Middle frontal gyrus (tissue), 1 donor: Measurements from ENCODE around the gene FRMD7.
"Not testable (repeated sequence)": the region's sequence is repeated elsewhere in the genome, so short reads cannot be mapped to it uniquely, and the experiment has no call there.

Experiments
- DNase-seq: peaks from one replicate; pipeline ENCODE4 v3.0.0-alpha.2; 2015; ENCODE audit warnings: low spot score; ENCODE audit errors: extremely low spot score

Gene FRMD7

GRCh38 chrX:132093239-132093860, 34.5 kb downstream of the FRMD7 start:
- no peak for DNase-seq

GRCh38 chrX:132092439-132093065, 35.3 kb downstream of the FRMD7 start:
- no peak for DNase-seq

DNA sequence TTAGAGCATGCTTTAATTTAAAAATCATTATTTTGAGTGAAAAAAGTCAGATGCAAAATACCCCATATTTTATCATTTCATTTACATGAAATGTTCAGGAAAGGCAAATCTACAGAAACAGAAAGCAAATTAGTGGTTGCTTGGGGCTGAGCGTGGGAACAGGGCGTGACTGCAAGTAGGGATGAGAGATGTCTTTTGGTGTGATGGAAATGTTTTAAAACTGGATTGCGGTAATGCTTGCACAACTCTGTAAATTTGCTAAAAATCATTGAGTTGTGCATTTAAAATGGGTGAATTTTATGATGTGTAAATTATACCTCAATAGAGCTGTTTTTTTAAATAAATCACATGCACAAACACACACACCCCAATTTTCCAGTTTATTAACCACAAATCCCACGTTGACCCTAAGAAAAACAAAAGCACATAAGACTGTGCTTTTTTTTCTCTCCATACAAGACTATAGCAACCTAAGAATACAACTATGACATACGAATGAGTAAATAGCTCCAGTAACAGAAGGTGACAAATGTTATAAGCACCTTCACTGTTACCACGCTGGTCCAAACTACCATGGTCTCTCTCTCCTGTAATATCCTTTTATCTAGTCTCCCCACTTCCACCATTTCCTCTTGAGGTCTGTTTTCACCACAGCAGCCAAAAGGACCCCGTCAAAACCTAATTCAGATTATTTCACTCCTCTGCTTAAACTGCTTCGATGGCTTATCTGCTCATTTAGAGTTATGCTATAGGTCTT, 37.2 kb downstream of the FRMD7 start:
- DNase-seq, result no peak

DNA sequence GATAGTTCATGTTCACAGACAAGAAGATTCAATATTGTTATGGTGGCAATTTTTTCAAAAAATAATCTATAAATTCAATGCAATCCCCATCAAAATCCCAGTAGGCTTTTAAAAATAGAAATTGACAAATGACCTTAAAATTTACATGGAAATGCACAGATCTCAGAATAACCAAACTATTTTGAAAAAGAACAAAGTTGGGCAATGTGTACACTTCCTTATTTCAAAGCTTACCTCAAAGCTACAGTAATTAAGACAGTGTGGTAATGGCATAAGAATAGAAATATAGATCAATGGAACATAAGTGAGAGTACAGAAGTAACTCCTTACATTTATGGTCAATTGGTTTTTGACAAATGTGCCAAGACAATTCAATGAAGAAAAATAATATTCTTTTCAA, 39.0 kb downstream of the FRMD7 start:
- no peak for DNase-seq

DNA sequence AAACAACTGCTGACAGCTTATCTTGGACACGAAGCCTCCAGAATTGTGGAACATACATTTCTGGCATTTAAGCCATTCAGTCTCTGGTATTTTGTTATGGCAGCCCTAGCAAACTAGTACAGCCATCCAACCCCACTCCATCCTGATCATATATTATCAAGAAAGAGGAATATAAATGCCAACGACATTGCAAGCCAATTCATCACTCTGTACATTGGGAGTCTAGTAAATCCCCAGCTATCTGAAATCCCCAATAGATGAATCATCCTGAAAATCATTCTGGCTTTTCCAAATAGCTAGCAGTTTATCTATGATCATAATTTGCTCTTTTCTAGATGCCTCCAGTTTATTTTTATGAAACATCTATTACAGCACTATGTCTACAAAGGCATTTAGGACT, 41.1 kb downstream of the FRMD7 start:
- DNase-seq, result no peak

GRCh38 chrX:132085786-132086185, 42.0 kb downstream of the FRMD7 start:
- no peak for DNase-seq

GRCh38 chrX:132077912-132078311, 49.9 kb downstream of the FRMD7 start:
- DNase-seq, result no peak

DNA sequence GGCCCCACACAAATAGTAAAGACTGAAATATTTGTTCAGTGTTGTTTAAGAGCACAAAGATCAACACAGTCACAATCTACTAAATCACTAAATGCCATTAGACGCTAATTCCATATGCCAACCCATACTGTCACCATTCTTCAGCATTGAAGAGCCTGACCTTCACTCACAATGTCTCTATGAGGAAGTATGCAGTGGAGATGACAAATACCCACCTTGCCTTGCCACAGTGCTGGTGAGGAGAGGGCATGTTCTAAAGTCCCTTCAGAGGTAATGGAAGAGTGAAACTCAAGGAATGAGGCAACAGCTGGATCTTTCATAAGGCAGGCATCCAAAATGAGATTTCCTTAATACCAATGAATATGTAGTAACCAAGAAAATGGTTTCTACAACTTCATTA, 50.4 kb downstream of the FRMD7 start:
- DNase-seq, result no peak

- DNase-seq, result no peak
These were observed 56.6 kb downstream of the FRMD7 start for GRCh38 chrX:132071254-132071653.

DNA sequence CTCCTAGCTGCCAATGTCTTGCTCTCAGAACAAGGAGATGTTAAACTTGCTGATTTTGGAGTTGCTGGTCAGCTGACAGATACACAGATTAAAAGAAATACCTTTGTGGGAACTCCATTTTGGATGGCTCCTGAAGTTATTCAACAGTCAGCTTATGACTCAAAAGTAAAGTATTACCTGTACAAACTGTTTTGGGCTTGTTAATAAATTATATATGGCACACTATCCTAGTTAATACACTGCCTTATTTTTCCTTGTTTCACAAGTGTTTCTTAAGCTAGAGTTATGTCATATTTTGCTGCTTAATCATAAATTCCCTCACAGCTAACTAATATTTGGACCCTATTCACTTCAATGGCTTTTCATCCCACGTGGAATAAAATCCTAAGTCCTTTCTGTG, 59.4 kb downstream of the FRMD7 start:
- no peak for DNase-seq

- no peak for DNase-seq
These were observed 64.0 kb downstream of the FRMD7 start for GRCh38 chrX:132063862-132064261.

DNA sequence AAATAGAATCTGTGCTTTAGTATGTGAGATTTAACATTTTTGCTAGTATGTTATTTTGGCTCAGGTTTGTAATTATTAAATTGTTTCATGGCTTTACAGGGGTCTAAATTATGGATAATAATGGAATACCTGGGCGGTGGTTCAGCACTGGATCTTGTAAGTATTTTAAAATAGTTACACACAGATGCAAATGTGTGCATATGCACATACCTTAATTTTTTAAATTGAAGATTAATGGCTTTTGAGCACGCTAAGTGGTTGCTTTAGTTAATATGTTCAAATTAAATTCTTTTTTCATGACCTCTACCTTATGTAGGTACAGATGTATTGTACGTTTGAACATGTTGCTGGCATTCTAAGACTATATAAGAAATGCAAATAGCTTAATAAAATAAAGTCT, 64.5 kb downstream of the FRMD7 start:
- DNase-seq, result no peak

GRCh38 chrX:132059973-132060540, 67.8 kb downstream of the FRMD7 start:
- no peak for DNase-seq

DNA sequence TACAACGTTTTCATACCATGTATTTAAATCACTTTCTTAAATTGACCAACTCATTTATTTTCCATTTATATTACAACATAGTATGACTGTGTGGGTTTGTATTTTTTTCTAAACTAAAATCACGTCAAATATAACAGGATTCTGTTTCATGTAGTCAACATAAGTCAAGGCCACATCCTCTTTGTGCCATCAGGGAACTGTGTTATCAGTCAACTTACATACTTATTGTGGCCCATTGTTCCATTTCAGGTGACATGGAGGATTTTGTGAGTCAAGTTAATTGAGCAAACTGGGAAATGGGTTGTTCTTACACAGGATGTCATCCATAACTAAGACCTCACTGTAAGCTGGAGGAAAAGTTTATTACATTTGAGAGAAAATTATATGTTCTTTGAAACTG, 68.8 kb downstream of the FRMD7 start:
- DNase-seq, result no peak

DNA sequence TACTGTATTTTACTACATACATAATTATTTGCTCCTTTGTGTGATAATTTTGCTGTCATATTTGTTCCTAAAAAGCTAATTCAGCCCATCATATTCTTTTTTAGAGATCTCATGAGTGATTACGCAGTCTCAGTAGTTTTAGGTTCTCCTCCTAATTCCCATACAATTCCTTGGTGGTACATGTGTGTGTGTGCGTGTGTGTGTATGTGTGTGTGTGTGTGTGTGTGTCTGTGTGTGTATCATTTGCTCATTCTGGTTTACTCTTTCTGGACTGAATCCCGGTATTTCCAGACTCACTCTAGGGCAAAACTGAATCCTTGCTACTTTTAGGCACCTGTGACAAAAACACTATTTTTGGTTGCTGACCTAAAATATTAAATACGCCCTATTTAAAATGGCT, 69.8 kb downstream of the FRMD7 start:
- DNase-seq, result no peak

GRCh38 chrX:132051778-132052177, 76.0 kb downstream of the FRMD7 start:
- not testable (repeated sequence) for DNase-seq

DNA sequence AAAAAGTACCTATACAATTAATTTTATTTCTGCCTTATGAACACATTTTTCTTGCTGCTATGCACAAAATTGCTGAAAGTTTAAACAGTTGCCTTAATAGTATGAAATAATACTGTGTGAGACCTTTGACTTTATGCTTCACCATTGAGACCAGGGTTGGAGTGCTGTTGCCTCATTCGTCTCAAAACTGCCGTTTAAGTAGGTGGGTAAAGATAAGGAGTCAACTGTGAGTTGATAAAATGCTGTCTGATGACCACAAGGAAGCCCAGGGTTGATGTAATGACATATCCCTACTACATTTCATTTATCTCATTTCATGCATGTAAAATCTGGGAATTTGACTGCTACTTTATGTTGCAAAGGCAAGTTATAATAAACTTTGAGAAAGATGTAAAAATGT, 81.3 kb downstream of the FRMD7 start:
- DNase-seq, result no peak

- no peak for DNase-seq
These were observed 82.4 kb downstream of the FRMD7 start for GRCh38 chrX:132045456-132045855.

DNA sequence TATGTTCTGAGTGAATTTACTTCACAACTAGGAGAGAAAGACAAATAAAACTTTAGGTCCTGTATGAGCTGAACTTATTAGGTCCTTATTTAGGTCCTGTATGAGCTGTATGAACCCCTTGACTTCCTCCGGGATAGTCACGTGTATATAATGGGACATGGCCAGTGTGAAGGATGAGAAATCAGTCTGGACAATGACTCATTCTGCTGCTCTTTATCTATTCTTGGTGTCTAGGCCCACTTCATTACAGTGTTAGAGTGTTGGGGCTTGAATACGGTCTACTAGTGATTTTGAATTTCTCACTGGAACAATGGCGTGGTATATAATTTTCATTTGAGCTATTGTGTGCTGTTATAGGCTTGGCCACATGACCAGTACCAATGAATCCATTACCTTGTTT, 82.9 kb downstream of the FRMD7 start:
- no peak for DNase-seq

GRCh38 chrX:132043977-132044376, 83.8 kb downstream of the FRMD7 start:
- DNase-seq, result no peak

- DNase-seq, result no peak
These were observed 86.8 kb downstream of the FRMD7 start for GRCh38 chrX:132041015-132041414.

DNA sequence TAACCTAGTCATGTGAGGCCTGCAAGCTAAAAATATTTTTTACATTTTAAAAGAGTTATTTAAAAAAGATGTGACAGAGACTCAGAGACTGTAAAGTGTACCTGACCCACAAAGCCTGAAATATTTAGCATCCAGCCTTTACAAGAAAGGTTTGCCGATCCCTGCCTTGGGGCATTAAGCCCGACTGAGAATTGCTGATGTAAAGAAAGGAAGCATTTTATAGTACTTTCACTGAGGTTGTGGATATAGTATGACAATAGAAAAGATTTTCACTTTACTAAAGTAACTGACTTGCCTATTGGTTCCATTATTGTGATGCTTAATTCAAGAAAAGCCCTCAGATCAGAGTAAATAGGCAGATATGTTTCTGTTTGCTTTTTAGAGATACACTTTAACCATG, 87.8 kb downstream of the FRMD7 start:
- DNase-seq, result no peak
